Gastrocnemius medialis (tissue), 4 donors: ENCODE data around the gene SSBP2. TPM values are rescaled to one million over a fixed set of nuclear protein-coding genes. Genes with fewer than 3 reads are reported as not detected.

ENCODE experiments used
- ATAC-seq, 2 donors: fragments of 150-250 bp; one replicate each; pipeline ENCODE4 v1.9.1; 2016
- DNase-seq, 2 donors: peaks; one replicate each; pipeline ENCODE4 v3.0.0-alpha.2; 2019
- H3K27ac ChIP-seq, 4 donors: fragments of 200-600 bp; sonication (generic); 1 replicate in 1 of 4; 2 replicates in 3 of 4; pipeline ENCODE4 v1.5.1; 2016 to 2018; ENCODE audit warnings: mild to moderate bottlenecking in 2 of 4, moderate library complexity in 1 of 4
- H3K27me3 ChIP-seq, 3 donors: fragments of 200-600 bp; sonication (generic) in 2 of 3; 1 replicate in 1 of 3; 2 replicates in 2 of 3; pipeline versions ENCODE4 v1.5.1 to v1.6.0; 2016 to 2019; ENCODE audit warnings: mild to moderate bottlenecking in 1 of 3, moderate library complexity in 1 of 3
- H3K36me3 ChIP-seq, 2 donors: fragments of 200-600 bp; sonication (generic) in 1 of 2; one replicate each; pipeline ENCODE4 v1.5.1; 2017 to 2018
- H3K4me1 ChIP-seq, 2 donors: fragments of 200-600 bp; sonication (generic) in 1 of 2; one replicate each; pipeline ENCODE4 v1.5.1; 2016 to 2017; ENCODE audit warnings: mild to moderate bottlenecking in 2 of 2
- H3K4me3 ChIP-seq, 4 donors: fragments of 200-600 bp; sonication (generic) in 3 of 4; 1 replicate in 1 of 4; 2 replicates in 3 of 4; pipeline ENCODE4 v1.5.1; 2016 to 2019; ENCODE audit warnings: mild to moderate bottlenecking in 2 of 4
- H3K9me3 ChIP-seq, 3 donors: fragments of 200-600 bp; sonication (generic) in 2 of 3; 1 replicate in 1 of 3; 2 replicates in 2 of 3; pipeline ENCODE4 v1.5.1; 2016 to 2019
- POLR2A ChIP-seq, 2 donors: fragments of 450-650 bp; IDR thresholded peaks; one replicate each; pipeline ENCODE4 v1.6.1; 2017; ENCODE audit warnings: antibody characterized with exemption in 2 of 2, mild to moderate bottlenecking in 2 of 2, moderate library complexity in 2 of 2
- in situ Hi-C, 4 donors: fragments of 200-750 bp; cut with MboI; loops; one replicate each; pipeline versions ENCODE4 v1.15.0 to v1.8.0; 2017; ENCODE audit warnings: low sequenced_read_pairs in 4 of 4
- intact Hi-C: fragments of 100-400 bp; cut with DNase I; formaldehyde crosslinking; loops from one replicate; pipeline ENCODE4 v1.15.1; 2023; ENCODE audit warnings: low total_unique reads
- total RNA-seq, 4 donors: library from RNA; depleted of rRNA; stranded (reverse); fragments of >200 nt; gene quantifications; one replicate each; pipeline versions ENCODE4 v1.1.0 to v1.2.3, GENCODE V29; 2016
- TF ChIP-seq, protein P1 (sequence below), 5 experiments: fragments of 450-650 bp in 3 of 5; fragments of 200-600 bp in 2 of 5; sonication (generic) in 2 of 5; IDR thresholded peaks in 4 of 5; conservative IDR thresholded peaks in 1 of 5; 1 replicate in 4 of 5; 2 replicates in 1 of 5; pipeline ENCODE4 v1.5.1; 2016 to 2019; ENCODE audit warnings: antibody characterized with exemption in 5 of 5, mild to moderate bottlenecking in 3 of 5, moderate library complexity in 3 of 5

The SSBP2 gene
- total RNA-seq, 4 donors from 2014 or later: 30.4 to 66.5 (median 40.5) TPM

GRCh38 chr5:81626524-81626923, 124.4 kb downstream of the SSBP2 start:
- H3K9me3 ChIP-seq: no peaks in the 10 kb centered on the region
- H3K4me1 ChIP-seq: peaks cover 0 to 11% of the 10 kb centered on the region in 2 donors
- no peak overlapping the region for H3K27ac ChIP-seq
- ATAC-seq (peak in 1 of 2 donors; percentile 74), DNase-seq (peak in 1 of 2 donors; percentile 11)
- intact Hi-C loops (no loop called here), in situ Hi-C loops (no loop called here)
- H3K36me3 ChIP-seq: no peaks in the 10 kb centered on the region
- no peaks in the 10 kb centered on the region for H3K27me3 ChIP-seq
- TF ChIP-seq, protein P1, sequence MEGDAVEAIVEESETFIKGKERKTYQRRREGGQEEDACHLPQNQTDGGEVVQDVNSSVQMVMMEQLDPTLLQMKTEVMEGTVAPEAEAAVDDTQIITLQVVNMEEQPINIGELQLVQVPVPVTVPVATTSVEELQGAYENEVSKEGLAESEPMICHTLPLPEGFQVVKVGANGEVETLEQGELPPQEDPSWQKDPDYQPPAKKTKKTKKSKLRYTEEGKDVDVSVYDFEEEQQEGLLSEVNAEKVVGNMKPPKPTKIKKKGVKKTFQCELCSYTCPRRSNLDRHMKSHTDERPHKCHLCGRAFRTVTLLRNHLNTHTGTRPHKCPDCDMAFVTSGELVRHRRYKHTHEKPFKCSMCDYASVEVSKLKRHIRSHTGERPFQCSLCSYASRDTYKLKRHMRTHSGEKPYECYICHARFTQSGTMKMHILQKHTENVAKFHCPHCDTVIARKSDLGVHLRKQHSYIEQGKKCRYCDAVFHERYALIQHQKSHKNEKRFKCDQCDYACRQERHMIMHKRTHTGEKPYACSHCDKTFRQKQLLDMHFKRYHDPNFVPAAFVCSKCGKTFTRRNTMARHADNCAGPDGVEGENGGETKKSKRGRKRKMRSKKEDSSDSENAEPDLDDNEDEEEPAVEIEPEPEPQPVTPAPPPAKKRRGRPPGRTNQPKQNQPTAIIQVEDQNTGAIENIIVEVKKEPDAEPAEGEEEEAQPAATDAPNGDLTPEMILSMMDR (IDR thresholded peaks at IDR 0.05 in 4 of 5, conservative IDR thresholded peaks at IDR 0.05 in 1 of 5): no peak
- TF ChIP-seq POLR2A (IDR thresholded peaks at IDR 0.05): no peak
- no peak overlapping the region for H3K4me3 ChIP-seq

DNA sequence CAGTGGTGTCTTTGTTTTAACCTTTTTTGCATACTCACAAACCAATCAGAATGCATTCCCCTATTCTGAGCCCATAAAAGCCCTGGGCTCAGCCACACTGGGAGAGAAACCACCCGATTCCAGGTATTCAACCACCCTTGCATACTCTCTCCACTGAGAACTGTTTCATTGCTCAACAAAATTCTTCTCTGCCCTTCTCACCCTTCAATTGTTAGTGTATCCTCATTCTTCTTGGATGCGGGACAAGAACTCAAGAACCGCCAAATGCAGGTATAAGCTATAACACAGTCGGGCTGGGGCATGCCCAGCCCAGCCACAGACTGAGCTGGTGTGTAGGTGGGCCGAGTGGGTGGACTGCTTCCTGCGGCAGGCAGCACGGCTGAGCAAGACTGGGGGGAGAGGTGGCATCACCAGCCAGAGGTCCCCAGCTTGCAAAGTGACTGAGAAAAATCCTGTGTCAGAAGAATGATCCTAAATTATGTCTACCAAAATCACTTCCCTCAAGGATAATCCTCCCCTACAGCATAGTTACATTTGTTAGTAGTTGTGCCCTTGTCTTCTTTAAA, 141.0 kb downstream of the SSBP2 start:
- H3K36me3 ChIP-seq: peaks cover 0 to 16% of the 10 kb centered on the region in 2 donors
- ATAC-seq (no peak), DNase-seq (no peak)
- intact Hi-C loops (no loop called here), in situ Hi-C loops (no loop called here)
- H3K4me1 ChIP-seq: no peaks in the 10 kb centered on the region
- TF ChIP-seq, protein P1 (IDR thresholded peaks at IDR 0.05 in 4 of 5, conservative IDR thresholded peaks at IDR 0.05 in 1 of 5): no peak
- no peak for TF ChIP-seq POLR2A (IDR thresholded peaks at IDR 0.05)
- no peaks in the 10 kb centered on the region for H3K9me3 ChIP-seq
- no peak overlapping the region for H3K27ac ChIP-seq
- H3K27me3 ChIP-seq: no peaks in the 10 kb centered on the region
- H3K4me3 ChIP-seq: no peak overlapping the region

GRCh38 chr5:81608976-81609375, 141.9 kb downstream of the SSBP2 start:
- H3K36me3 ChIP-seq: peaks cover 0 to 16% of the 10 kb centered on the region in 2 donors
- no peaks in the 10 kb centered on the region for H3K9me3 ChIP-seq
- no peak overlapping the region for H3K4me3 ChIP-seq
- in situ Hi-C loops: no loop called here
- no peaks in the 10 kb centered on the region for H3K4me1 ChIP-seq
- DNase-seq: no peak
- no peak overlapping the region for H3K27ac ChIP-seq
- ATAC-seq: no peak
- H3K27me3 ChIP-seq: no peaks in the 10 kb centered on the region
- TF ChIP-seq, protein P1 (IDR thresholded peaks at IDR 0.05 in 4 of 5, conservative IDR thresholded peaks at IDR 0.05 in 1 of 5): no peak
- TF ChIP-seq POLR2A (IDR thresholded peaks at IDR 0.05): no peak
- intact Hi-C loops: no loop called here

- Histone ChIP-seq H3K4me3 (no peak overlapping the region), H3K9me3 (no peaks in the 10 kb centered on the region), H3K27me3 (no peaks in the 10 kb centered on the region), H3K27ac (no peak overlapping the region), H3K4me1 (no peaks in the 10 kb centered on the region), H3K36me3 (peaks cover 0 to 9% of the 10 kb centered on the region in 2 donors)
- no peak for ATAC-seq
- intact Hi-C loops (no loop called here), in situ Hi-C loops (no loop called here)
- no peak for TF ChIP-seq POLR2A (IDR thresholded peaks at IDR 0.05)
- TF ChIP-seq, protein P1 (IDR thresholded peaks at IDR 0.05 in 4 of 5, conservative IDR thresholded peaks at IDR 0.05 in 1 of 5): no peak
- DNase-seq: no peak
Measured at GRCh38 chr5:81607693-81608092, 143.2 kb downstream of the SSBP2 start.

- Histone ChIP-seq H3K27me3 (no peaks in the 10 kb centered on the region), H3K4me3 (no peak overlapping the region), H3K36me3 (peaks cover 0 to 9% of the 10 kb centered on the region in 2 donors), H3K4me1 (no peaks in the 10 kb centered on the region), H3K27ac (no peak overlapping the region), H3K9me3 (no peaks in the 10 kb centered on the region)
- TF ChIP-seq POLR2A (IDR thresholded peaks at IDR 0.05): no peak
- TF ChIP-seq, protein P1 (IDR thresholded peaks at IDR 0.05 in 4 of 5, conservative IDR thresholded peaks at IDR 0.05 in 1 of 5): no peak
- no peak for DNase-seq
- no peak for ATAC-seq
- in situ Hi-C loops (no loop called here), intact Hi-C loops (no loop called here)
Measured at GRCh38 chr5:81606150-81606549, 144.7 kb downstream of the SSBP2 start.
